Choroid plexus epithelial cell (primary cell): ENCODE results near the gene JCAD.
A peak's percentile ranks its signal among the peaks of the same experiment; 100 is the strongest.

ENCODE experiments used
- DNase-seq: peaks from one replicate; pipeline ENCODE4 v3.0.0-alpha.2; 2010; ENCODE audit warnings: low read depth
- H3K4me3 ChIP-seq: 2 replicates; pipeline ENCODE4 v1.5.1; 2011; ENCODE audit warnings: low read depth, mild to moderate bottlenecking, control low read depth, low read length, moderate library complexity
- TF ChIP-seq, protein P1 (sequence below): conservative IDR thresholded peaks from 2 replicates; pipeline ENCODE4 v1.5.1; 2011; ENCODE audit warnings: low read depth, mild to moderate bottlenecking, control low read depth, inconsistent platforms, low read length, moderate library complexity

JCAD gene

GRCh38 chr10:30056281-30056680, 3.1 kb downstream of the JCAD start:
- no peak overlapping the region for H3K4me3 ChIP-seq
- peak; percentile 65 for DNase-seq
- TF ChIP-seq, protein P1, sequence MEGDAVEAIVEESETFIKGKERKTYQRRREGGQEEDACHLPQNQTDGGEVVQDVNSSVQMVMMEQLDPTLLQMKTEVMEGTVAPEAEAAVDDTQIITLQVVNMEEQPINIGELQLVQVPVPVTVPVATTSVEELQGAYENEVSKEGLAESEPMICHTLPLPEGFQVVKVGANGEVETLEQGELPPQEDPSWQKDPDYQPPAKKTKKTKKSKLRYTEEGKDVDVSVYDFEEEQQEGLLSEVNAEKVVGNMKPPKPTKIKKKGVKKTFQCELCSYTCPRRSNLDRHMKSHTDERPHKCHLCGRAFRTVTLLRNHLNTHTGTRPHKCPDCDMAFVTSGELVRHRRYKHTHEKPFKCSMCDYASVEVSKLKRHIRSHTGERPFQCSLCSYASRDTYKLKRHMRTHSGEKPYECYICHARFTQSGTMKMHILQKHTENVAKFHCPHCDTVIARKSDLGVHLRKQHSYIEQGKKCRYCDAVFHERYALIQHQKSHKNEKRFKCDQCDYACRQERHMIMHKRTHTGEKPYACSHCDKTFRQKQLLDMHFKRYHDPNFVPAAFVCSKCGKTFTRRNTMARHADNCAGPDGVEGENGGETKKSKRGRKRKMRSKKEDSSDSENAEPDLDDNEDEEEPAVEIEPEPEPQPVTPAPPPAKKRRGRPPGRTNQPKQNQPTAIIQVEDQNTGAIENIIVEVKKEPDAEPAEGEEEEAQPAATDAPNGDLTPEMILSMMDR, result no peak

DNA sequence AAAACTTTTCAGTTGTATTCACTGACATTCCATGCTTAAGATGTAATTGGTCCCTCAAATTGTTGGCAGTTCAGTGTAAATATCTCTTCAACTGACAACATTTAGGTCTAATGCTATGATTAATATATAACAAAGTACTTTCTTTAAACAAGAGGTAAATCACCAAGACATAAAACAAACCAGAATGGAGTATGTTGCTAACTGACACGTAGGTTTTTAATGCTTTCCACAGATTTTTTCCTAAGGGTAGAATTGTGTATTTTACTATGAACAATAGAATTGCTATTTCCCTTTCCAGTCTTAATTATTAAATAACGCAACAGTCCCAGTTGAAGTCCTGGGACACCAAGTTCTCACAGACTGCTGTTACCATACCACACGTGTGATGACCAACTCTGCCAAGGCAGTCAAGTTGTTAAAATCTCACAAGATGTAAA, 4.1 kb downstream of the JCAD start:
- H3K4me3 ChIP-seq, result no peak overlapping the region
- TF ChIP-seq, protein P1, result no peak
- DNase-seq, result peak; percentile 41

DNA sequence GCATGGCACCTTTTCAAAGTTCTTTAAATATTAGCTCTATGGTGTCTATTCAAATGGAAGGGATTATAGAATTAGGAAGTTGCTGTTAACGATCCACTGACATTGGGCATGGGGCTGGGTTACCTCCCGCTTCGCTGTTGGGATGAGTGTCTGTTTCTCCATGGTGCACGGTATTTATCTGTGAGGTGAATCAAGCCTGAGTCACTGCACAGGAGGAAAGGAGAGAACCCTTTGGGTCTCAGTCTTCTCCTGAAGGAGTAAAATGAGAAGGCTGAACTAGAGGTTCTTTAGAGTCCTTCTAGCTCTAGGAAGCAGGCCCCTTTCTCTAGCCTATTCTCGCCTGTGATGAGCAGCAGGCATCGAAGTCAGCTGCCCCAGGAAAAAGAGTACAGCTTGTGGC, 7.3 kb downstream of the JCAD start:
- DNase-seq, result peak; percentile 33
- no peak overlapping the region for H3K4me3 ChIP-seq
- TF ChIP-seq, protein P1, result no peak

DNA sequence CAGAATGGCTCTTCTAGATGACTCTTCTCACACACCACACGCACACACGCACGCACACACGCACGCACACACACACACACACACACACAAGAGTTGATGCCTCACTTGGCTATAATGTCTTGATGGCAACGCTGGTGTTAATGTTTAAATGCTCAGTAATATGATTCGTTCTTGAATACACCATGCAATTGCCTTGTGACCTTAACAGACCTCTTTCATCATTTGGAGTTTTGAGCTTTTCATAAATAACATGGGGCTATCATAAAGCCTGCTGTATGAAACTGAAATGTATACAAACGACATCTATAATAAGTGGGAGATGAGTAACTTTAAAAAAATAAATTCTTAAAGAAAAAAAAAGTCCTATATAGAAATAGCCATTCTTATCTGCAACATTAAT, 8.2 kb downstream of the JCAD start:
- H3K4me3 ChIP-seq, result no peak overlapping the region
- DNase-seq, result peak; percentile 22
- TF ChIP-seq, protein P1, result no peak

- DNase-seq, result no peak
- TF ChIP-seq, protein P1, result no peak
- no peak overlapping the region for H3K4me3 ChIP-seq
These were observed 9.0 kb downstream of the JCAD start for GRCh38 chr10:30050411-30050810.

GRCh38 chr10:30048768-30049517, 10.4 kb downstream of the JCAD start:
- TF ChIP-seq, protein P1, result no peak
- no peak overlapping the region for H3K4me3 ChIP-seq
- no peak for DNase-seq
